Fibroblast of skin of back (primary cell): ENCODE results near the gene IL17RB.

Experiments
- DNase-seq: peaks from one replicate; pipeline ENCODE4 v3.0.0-alpha.2; 2013

IL17RB gene

DNA sequence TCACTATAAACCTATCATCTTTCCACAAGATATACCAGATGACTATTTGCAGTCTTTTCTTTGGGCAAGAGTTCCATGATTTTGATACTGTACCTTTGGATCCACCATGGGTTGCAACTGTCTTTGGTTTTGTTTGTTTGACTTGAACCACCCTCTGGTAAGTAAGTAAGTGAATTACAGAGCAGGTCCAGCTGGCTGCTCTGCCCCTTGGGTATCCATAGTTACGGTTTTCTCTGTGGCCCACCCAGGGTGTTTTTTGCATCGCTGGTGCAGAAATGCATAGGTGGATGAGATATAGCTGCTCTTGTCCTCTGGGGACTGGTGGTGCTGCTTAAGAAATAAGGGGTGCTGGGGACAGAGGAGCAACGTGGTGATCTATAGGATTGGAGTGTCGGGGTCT is 33.9 kb upstream of the IL17RB start:
- no peak for DNase-seq

DNA sequence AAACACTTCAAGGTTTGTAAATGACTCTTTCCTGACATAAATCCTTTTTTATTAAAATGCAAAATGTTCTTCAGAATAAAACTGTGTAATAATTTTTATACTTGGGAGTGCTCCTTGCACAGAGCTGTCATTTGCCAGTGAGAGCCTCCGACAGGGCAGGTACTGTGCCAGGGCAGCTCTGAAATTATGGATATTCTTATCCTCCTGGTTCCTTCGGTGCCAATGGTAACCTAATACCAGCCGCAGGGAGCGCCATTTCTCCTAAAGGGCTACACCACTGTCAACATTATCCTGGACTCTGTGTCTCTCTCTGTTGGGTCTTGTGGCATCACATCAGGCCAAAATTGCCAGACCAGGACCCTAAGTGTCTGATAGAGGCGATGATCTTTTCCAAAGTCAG is 33.1 kb upstream of the IL17RB start:
- no peak for DNase-seq

- no peak for DNase-seq
Observed at GRCh38 chr3:53813876-53814275, 32.5 kb upstream of the IL17RB start.

DNA sequence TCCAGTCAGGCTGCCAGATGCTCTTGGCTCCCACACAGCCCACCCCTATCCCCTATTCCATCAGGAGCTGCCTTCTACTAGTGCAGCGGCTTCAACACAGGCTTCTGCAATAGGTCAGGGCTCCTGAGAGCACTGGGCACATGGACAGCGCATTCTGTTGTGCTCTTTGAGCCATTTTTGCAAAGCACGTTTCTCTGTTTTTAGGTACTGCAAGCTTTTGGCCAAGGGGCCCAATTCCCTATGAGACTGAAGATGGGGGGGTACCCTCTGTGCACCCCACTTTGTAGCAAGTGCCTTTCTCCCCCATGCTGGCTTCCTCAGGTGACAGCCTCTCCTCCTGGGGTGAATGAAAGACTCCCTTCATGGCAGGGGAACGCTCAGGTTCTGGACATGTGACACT is 31.3 kb upstream of the IL17RB start:
- DNase-seq: no peak

DNA sequence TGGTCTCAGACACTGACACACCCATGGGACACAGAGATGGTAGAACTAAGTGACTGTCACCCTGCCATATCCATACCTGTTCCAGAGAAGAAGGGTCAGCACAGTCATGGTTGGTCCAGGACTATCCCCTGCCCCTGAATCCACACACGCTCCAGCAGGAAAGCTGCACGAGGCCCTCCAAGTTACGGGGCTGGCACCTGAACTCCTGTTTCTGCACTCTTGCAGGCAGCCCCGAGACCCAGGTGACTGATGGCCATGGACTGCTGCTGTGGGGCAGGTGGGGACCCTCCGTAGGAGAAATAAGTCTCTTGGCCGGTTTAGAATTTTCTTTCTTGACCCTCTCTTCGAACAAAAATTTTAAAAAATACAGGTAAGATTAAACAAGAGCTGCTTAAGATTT is 30.7 kb upstream of the IL17RB start:
- DNase-seq: no peak

DNA sequence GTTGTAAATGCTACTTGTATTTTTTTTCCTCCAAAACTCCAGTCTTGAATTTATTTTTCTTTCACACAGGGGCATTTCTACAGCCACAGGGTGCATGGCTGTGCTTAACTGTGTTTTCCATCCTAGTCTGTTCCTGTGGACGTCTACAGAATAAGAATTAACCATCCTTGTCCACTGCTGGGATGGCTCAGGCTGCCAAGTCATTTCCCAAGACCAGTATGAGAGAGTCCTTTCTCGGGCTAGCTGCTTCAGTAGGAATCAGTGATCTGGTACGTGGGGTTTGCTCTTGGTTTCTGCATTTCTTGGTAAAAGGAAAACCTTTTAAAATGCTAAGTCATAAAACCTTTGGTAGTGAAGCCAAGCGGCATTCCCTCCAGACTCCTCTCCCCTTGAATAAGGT is 29.9 kb upstream of the IL17RB start:
- DNase-seq: no peak

DNA sequence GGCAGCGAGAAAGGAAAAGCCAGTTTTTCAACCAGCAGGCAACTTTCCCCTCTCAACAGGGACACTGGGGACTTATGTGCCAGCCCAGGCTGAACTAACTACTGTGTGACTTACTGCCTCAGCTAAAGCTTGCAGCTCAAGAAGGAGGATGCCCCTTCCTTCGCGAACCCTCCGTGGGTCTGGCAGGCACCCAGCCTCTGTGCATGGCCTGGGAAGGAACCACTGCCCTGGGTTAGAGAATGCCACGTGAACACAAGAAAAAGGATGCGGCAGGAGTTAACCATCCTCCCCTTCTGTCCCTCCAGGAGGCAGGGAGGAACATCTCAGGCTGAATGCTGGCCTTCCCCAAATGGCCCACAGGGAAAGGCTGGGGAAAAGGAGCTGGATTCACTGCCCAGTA is 29.2 kb upstream of the IL17RB start:
- no peak for DNase-seq

DNA sequence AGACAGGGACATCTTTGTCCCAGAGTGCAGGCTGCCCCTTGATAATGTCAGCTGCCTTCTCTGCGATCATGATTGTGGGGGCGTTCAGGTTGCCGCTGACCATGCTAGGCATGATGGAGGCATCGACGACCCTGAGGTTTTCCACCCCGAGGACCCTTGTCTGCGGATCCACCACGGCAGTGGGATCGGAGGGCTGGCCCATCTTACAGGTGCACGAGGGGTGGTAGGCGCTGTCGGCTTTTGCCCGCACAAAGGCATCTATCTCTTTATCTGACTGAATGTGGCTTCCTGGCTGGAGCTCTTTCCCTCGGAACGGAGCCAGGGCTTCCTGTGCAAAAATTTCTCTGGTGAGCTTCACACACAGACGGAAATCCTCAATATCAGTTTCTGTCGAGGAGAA is 28.6 kb upstream of the IL17RB start:
- DNase-seq: no peak

DNA sequence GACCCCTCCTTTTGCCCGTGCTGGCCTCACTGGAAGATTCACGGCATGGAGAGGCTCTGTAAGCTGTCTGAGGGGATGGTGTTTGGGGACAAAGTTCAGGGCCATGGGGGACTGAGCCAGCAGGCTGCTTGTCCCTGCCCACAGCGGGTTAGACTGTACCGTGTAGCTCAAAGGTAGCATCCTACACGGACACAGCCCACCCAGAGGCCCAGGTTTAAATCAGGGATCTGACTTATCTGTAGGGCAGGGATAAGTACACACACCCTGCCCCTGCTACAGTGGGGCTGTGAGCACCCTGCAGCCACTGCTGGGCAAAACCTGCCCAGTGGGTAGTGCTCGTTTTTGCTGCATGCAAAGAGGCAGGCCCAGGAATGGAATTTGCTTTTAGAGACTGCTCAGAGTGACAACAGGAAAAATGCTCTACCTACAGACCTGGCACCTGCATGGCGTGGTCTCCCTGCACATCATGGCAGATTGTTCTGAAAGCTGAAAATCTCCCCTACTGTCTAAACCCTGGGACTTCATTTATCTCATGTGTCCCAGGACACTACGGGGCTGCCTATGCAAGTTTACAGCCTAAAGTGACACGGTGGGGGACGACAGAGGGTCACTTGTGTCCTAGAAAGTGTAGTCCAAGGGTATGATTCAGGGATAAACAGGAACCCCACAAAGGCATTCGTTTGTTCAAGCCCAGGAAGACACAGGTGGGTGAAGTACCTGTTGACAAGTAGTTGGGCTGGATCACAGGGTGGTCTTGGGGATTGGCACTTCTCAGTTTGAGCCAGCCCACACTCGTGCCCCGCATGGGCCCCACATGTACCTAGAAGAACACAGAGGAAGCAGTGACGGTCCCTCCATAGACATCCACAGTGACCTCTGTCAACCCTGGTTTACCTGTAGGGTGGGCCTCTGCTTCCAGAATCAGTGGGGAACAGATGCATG is 27.9 kb upstream of the IL17RB start:
- no peak for DNase-seq

- no peak for DNase-seq
Observed at GRCh38 chr3:53819163-53819868, 27.1 kb upstream of the IL17RB start.

- no peak for DNase-seq
Observed at GRCh38 chr3:53820084-53820483, 26.3 kb upstream of the IL17RB start.

DNA sequence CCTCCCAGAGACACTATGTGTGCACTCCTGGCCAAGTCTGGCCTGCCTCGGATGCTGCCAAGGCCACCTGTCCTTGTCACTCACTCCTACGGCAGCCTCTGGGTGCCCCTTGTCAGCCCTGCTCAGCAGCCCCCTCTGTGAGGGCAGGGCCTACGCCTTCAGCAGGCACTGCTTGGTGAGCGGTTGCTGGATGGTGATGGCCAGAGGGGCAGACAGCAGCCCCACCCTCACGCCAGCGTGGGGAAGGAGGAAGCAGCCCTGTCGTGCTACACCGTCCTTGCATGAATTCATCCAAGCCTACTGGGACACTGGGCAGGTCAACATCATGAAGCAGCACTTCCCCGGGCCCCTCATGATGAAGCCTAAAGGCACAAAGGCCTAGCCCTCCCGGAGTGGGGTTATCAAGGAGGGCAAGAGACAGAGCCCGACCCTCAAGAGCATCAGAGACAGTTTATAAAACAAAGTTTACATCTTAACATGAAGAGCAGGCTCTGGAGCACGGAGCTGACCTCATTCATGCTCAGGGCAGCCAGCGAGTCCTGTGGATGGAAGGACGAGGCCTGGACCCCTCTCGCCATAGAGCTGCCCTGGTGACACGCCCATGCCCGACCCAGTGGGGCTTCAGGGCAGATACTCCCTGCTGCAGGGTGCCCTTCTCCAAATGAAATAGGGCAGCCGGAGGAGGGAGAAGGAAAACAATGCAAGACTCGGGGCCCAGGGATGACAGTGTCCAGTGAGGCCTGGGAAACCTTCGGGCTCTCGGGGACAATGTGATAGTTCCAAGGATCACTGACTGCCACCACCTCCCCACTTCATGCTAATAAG is 25.4 kb upstream of the IL17RB start:
- DNase-seq: no peak

GRCh38 chr3:53821631-53822121 is 24.7 kb upstream of the IL17RB start:
- no peak for DNase-seq

DNA sequence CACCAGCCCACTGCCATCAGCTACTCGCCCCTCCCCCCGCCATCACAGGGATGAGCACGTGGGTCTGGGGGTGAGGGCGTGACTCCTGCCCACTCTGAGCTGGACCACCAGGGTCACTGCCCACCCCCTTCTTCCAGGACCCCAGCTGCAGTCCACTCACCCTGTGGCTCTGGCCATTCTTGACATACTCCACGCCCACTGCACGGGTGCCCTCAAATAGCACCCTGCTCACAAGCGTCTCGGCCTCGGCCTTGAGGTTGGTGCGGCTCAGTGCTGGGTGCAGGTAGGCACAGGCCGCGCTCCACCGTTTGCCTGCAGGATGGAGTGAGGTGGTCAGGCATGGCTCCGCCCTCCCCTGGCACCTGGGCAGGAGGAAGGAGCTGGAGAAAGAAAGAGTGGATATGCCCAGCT is 24.0 kb upstream of the IL17RB start:
- no peak for DNase-seq

DNA sequence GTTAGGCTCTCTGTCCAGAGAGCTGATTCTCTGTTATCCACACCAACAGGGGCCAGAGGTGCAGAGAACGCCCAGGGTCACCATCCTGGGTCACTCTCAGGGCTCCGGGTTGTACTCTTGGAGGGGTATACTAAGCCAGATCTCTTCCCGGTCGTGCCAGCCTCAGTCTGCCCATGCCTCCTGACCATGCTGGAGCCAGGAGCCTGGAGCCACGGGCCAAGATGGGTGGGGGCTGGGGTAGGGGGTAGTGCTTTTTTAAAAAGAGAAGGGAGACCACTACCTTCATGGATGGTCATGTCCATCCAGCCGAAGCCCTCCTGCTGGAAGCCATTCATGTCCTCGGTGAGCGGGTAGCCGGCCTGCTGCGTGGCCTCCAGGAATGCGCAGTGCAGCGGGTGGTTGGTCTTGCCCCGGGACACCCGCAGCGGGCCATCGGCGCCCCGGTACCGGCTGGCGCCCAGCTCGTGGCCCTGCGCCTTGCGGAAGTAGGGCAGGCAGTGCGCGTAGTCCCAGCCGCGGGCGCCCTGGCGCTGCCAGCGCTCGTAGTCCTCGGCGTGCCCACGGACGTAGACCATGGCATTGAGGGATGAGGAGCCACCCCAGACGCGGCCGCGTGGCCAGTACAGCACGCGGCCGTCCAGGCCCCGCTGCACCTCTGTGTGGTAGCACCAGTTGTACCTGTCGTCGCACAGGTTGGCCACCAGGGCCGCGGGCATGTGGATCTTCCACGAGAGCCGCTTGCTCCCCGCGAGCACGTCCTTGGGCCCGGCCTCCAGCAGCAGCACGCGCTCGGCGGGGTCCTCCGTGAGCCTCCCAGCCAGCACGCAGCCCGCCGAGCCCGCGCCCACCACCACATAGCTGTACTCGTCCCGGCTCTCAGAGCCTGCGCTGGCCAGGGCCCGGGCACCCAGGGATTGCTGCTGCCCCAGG is 23.1 kb upstream of the IL17RB start:
- no peak for DNase-seq

GRCh38 chr3:53823956-53824657 is 22.3 kb upstream of the IL17RB start:
- DNase-seq: no peak

- no peak for DNase-seq
Observed at GRCh38 chr3:53824795-53825194, 21.6 kb upstream of the IL17RB start.

DNA sequence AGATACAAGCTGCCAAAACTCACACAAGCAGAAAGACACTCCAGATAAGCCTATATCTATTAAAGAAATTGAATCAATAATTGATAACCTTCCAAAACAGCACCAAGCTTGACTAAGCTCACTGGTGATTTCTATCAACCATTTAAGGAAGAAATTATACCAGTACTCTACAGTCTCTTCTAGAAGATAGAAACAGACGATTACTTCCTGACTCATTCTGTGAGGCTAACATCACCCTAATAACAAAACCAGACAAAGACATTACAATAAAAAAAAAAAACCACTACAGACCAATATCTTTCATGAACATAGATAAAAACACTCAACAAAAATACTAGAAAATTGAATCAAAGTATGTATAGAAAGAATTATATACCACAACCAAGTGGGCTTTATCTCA is 20.3 kb upstream of the IL17RB start:
- DNase-seq: no peak

GRCh38 chr3:53828581-53828980 is 17.8 kb upstream of the IL17RB start:
- no peak for DNase-seq

GRCh38 chr3:53829605-53830004 is 16.8 kb upstream of the IL17RB start:
- DNase-seq: no peak

DNA sequence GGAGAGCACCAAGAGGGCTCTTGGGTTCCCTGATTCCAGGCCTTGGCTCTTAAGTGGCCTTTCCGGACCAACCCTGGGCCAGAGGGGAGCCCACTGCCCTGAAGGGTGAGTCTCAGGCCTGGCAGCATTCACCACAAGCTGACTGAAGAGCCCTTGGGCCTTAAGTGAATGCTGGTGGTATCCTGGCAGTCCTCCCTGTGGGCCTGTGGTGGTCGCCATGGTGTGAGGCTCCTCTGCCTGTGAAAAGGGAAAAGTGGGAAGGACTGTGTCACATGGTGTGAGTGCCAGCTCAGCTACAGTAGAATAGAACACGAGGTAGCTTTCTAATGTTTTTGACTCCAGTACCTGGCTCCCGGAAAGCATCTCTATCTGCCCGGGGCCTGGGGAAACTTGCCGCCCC is 15.4 kb upstream of the IL17RB start:
- no peak for DNase-seq
